GM18526 (cell line): ENCODE measurements around the gene OR2M5.

Source experiments
- POLR2A ChIP-seq: IDR thresholded peaks from 3 replicates; pipeline ENCODE4 v1.6.1; 2011; ENCODE audit not compliant: insufficient read length; ENCODE audit errors: extremely low read depth

OR2M5 gene

DNA sequence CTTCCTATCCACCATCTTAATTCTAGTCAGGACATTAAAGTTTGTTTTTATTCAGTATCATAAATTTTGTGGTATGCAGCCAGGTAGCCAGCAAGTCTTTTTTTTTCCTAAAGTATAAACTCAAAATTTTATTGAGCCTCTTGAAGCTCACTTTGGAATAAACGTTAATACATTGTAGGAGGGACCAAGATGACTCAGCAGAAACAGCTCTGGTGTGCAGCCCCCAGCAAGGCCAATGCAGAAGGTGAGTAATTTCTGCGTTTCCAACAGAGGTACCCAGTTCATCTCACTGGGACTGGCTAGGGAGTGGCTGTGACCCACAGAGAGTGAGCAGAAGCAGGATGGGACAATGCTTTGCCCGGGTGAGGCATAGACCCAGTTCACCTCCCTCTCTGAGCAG, 42.4 kb downstream of the OR2M5 start:
- no peak for TF ChIP-seq POLR2A

DNA sequence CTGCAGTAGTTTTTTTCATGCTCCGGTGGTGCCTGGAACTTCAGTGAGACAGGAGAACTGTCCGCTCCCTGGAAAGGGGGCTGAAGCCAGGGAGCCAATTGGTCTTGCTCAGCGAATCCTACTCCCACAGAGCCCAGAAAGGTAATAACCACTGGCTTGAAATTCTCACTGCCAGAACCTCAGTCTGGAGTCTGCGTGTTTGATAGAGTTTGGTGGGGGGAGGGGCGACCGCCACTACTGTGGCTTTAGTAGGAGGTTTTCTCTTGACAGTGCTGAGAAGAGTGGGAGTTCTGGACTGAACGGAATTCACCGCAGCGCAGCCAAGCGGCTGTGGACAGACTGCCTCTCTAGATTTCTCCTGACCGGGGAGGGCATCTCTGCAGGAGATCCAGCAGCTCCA, 44.1 kb downstream of the OR2M5 start:
- TF ChIP-seq POLR2A: no peak

DNA sequence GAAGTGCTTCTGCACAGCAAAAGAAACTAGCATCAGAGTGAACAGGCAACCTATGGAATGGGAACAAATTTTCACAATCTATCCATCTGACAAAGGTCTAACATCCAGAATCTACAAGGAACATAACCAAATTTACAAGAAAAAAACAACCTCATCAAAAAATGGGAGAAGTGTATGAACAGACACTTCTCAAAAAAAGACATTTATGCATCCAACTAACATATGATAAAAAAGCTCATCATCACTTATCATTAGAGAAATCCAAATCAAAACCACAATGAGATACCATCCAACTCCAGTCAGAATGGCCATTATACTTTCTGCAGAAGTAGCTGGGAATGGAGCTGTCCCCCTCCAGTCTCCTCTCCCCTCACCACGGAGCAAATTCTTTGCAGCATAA, 49.2 kb downstream of the OR2M5 start:
- TF ChIP-seq POLR2A: no peak
